ENCODE results near the gene INSR. TPM values are rescaled to one million over a fixed set of nuclear protein-coding genes. Genes with fewer than 3 reads are reported as not detected.

INSR gene
- total and polyA plus RNA-seq, 2 of the 8 experiments (the other 6 are each of a cell fraction or from before 2014, with no cell fraction given), result 13.1 to 48.7 TPM

- H4K91ac ChIP-seq (replicated peaks; ENCODE audit: insufficient read length, low read length), result no peak overlapping the region
- H4K20me1 ChIP-seq (replicated peaks in 1 of 2; ENCODE audit: control insufficient read depth in 1 of 2, insufficient read depth in 2 of 2, low read length in 2 of 2), result peaks cover 2 to 9% of the 10 kb centered on the region in 2 experiments
- H3K4me2 ChIP-seq (ENCODE audit: insufficient read depth in 1 of 2, low read depth in 2 of 2, low read length in 2 of 2), result no peak overlapping the region
- H2AK5ac ChIP-seq (ENCODE audit: low read depth, low read length), result no peak overlapping the region
- H3K18ac ChIP-seq (ENCODE audit: extremely low read depth, low read length), result no peak overlapping the region; the same call in 1 of the 2 replicates
- H3K23me2 ChIP-seq (ENCODE audit: low read depth, low read length), result no peaks in the 10 kb centered on the region; the same call in 1 of the 2 replicates
- H3K79me1 ChIP-seq (ENCODE audit: low read depth, low read length), result peaks cover 12% of the 10 kb centered on the region
- no peak for DNase-seq (ENCODE audit: low read depth in 1 of 2, low spot score in 2 of 2)
- no peak overlapping the region for H3K4me3 ChIP-seq (ENCODE audit: extremely low read depth in 1 of 4, insufficient read depth in 2 of 4, low read depth in 3 of 4, low read length in 4 of 4)
- no peak overlapping the region for H2BK120ac ChIP-seq (replicated peaks; ENCODE audit: low read depth, low read length)
- H2BK12ac ChIP-seq (ENCODE audit: low read depth, low read length), result no peak overlapping the region
- H3K14ac ChIP-seq (ENCODE audit: insufficient read length), result no peak overlapping the region
- H3K27ac ChIP-seq (ENCODE audit: low read depth, low read length), result no peak overlapping the region
- 81% methylated on average over 5 of the region's 5 CpGs; no CpG with 5 or more reads in 1 of the 2 experiments for whole genome bisulfite sequencing, 2 experiments (ENCODE audit: extremely low coverage in 1 of 2, insufficient coverage in 1 of 2, insufficient read length in 1 of 2, insufficient replicate concordance in 2 of 2, low coverage in 1 of 2, low lambda C conversion rate in 2 of 2, missing lambda C conversion rate in 1 of 2)
- no peak overlapping the region for H2AFZ ChIP-seq (ENCODE audit: low read length)
- no peak overlapping the region for H2BK20ac ChIP-seq (ENCODE audit: low read length)
- ChIA-PET CTCF (ENCODE audit: partially characterized antibody) (interaction anchor here (1.3 kb wide), 2 partner anchors 26 to 63 kb away, joined by 3 to 4 read pairs; no protein-coding TSS in a partner anchor), POLR2A (ENCODE audit: partially characterized antibody) (no interaction called here)
- H3K4ac ChIP-seq (replicated peaks; ENCODE audit: insufficient read length, low read depth, low read length), result no peak overlapping the region
- H2BK5ac ChIP-seq (ENCODE audit: low read depth, low read length), result no peak overlapping the region
- no peaks in the 10 kb centered on the region for H3K4me1 ChIP-seq (replicated peaks in 1 of 4; ENCODE audit: control insufficient read depth in 3 of 4, insufficient read depth in 4 of 4, low read length in 3 of 4)
- H3K9ac ChIP-seq (replicated peaks in 1 of 4; ENCODE audit: extremely low read depth in 1 of 4, low read depth in 3 of 4, low read length in 3 of 4), result no peak overlapping the region
- FAIRE-seq, result no peak
- no peak overlapping the region for H3K56ac ChIP-seq (replicated peaks; ENCODE audit: insufficient read length, low read depth, low read length)
- H3K9me3 ChIP-seq (ENCODE audit: insufficient read depth in 2 of 2, low read depth in 1 of 2, low read length in 1 of 2), result no peaks in the 10 kb centered on the region
- peaks cover 0 to 33% of the 10 kb centered on the region in 2 experiments; a peak in 3 of 4 replicates for H3K79me2 ChIP-seq (ENCODE audit: control insufficient read depth in 1 of 2, insufficient read depth in 2 of 2, low read length in 2 of 2)
- no peak overlapping the region for H2BK15ac ChIP-seq (ENCODE audit: low read length)
- H4K8ac ChIP-seq (ENCODE audit: extremely low read depth, insufficient read depth, low read length), result no peak overlapping the region
- no peak overlapping the region for H4K5ac ChIP-seq (ENCODE audit: insufficient read length, low read depth, low read length)
- H3K27me3 ChIP-seq (replicated peaks in 1 of 4; ENCODE audit: control insufficient read depth in 3 of 4, extremely low read depth in 1 of 4, insufficient read depth in 3 of 4, low read length in 3 of 4), result no peaks in the 10 kb centered on the region
- H3K23ac ChIP-seq (ENCODE audit: insufficient read length), result no peak overlapping the region
- peaks cover 4 to 11% (median 6%) of the 10 kb centered on the region in 4 experiments; a peak in 7 of 8 replicates for H3K36me3 ChIP-seq (ENCODE audit: control insufficient read depth in 2 of 4, insufficient read depth in 4 of 4, low read length in 3 of 4)
- TF ChIP-seq CHD1 (IDR thresholded peaks at IDR 0.05; ENCODE audit: low read depth, low read length), result no peak
- TF ChIP-seq HDAC2 (IDR thresholded peaks at IDR 0.05; ENCODE audit: borderline replicate concordance in 1 of 2, low read depth in 2 of 2, low read length in 2 of 2), result no peak
- no peak for TF ChIP-seq RAD21 (IDR thresholded peaks at IDR 0.05 in 1 of 2, conservative IDR thresholded peaks at IDR 0.05 in 1 of 2; ENCODE audit: low read depth in 2 of 2, low read length in 2 of 2)
- no peak for TF ChIP-seq BRCA1 (IDR thresholded peaks at IDR 0.05; ENCODE audit: low read depth, low read length)
- TF ChIP-seq RNF2 (IDR thresholded peaks at IDR 0.05; ENCODE audit: borderline replicate concordance, low read depth, low read length, missing control alignments, poor library complexity, severe bottlenecking), result no peak
- TF ChIP-seq SP2 (IDR thresholded peaks at IDR 0.05; ENCODE audit: low read length), result no peak
- no peak for TF ChIP-seq FOSL1 (IDR thresholded peaks at IDR 0.05; ENCODE audit: insufficient read depth, low read depth, low read length)
- no peak for TF ChIP-seq ZNF274 (IDR thresholded peaks at IDR 0.05; ENCODE audit: borderline replicate concordance, extremely low read depth, low read length)
- TF ChIP-seq SIX5 (IDR thresholded peaks at IDR 0.05; ENCODE audit: low read depth, low read length), result no peak
- TF ChIP-seq POLR2A (IDR thresholded peaks at IDR 0.05; ENCODE audit: control extremely low read depth in 1 of 2, low read depth in 2 of 2, low read length in 2 of 2), result no peak
- TF ChIP-seq E2F6 (IDR thresholded peaks at IDR 0.05), result no peak
- TF ChIP-seq SP4 (IDR thresholded peaks at IDR 0.05; ENCODE audit: low read length), result no peak
Measured at GRCh38 chr19:7263521-7263920, 30.7 kb downstream of the INSR start.

Measured in H1 (cell line).